ENCODE results near the gene ITGAV.

ITGAV gene

GRCh38 chr2:186612555-186613440 is 22.9 kb downstream of the ITGAV start:
- DNase-seq (ENCODE audit: low spot score): no peak

DNA sequence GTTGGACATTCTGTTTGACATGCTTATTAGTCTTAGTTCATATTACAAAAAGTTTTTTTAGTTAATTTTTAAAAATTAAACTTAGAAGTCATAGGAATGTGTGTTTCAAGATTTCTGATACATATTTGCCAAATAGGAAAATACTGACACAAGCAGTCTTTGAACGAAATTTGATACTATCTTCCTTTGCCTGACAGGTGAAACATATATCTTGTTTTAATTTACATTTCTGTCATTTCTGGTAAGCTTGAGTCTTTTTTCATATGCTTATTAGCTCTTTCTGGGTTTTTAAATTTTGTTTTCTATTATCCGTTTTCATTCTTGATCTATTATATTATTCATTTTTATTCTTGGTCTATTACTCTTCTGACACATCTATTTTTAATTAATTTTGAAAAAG is 24.5 kb downstream of the ITGAV start:
- no peak for DNase-seq (ENCODE audit: low spot score)

DNA sequence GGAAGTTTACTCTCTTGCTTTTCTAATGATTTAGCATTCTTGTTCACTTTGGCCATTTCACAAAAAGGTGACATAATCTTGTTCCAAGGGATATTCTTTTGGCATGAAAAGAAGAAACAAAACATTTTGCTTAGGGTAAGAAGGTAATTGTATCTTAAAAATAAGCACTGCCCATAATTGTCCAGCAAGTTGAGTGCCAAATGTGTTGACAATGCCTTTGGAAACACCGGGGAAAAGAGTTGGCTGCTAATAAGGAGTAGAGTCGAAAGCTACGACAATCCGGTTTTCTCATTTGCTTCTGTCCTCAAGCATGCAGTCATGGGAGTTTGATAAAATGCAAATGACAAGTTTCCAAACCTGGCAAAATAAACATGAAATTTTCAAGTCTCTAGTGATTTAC is 27.3 kb downstream of the ITGAV start:
- no peak for DNase-seq (ENCODE audit: low spot score)

DNA sequence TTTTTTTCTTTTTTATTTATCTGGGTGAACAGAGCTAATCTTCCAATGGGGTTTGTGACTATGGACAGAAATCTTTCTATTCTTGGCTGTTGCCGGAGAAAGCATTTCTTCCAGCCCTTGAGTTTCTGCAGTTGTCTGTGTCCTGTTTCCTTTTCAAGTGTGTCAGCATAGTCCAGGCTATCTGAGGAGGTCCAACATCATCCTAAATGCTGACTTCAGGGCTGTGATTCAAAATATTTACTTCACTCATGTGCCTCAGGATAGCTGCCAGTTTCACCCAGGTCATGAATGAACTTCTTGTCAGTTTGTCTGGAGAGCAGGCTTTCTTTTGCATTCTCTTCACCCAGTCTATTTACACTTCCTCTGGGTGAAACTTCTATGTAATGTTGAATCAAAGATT is 27.9 kb downstream of the ITGAV start:
- no peak for DNase-seq (ENCODE audit: low spot score)

DNA sequence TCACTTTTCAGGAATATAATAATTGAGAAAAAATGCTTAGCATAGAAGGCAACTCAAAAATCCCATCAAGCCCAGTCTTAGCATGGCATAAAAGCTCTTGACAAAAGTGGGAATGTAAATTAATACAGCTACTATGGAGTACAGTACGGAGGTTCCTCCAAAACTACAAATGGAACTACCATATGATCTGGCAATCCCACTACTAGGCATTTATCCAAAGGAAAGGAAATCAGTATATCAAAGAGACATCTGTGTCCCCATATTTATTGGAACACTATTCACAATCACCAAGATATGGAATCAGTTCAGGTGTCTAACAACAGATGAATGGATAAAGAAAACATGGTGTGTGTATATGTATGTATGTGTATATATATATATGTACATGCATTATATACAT is 28.8 kb downstream of the ITGAV start:
- DNase-seq (ENCODE audit: low spot score): no peak

- DNase-seq (ENCODE audit: low spot score): no peak
Observed at GRCh38 chr2:186623084-186623483, 33.2 kb downstream of the ITGAV start.

- DNase-seq (ENCODE audit: low spot score): no peak
Observed at GRCh38 chr2:186624276-186624675, 34.4 kb downstream of the ITGAV start.

- DNase-seq (ENCODE audit: low spot score): no peak
Observed at GRCh38 chr2:186629250-186629996, 39.6 kb downstream of the ITGAV start.

GRCh38 chr2:186632417-186632816 is 42.6 kb downstream of the ITGAV start:
- no peak for DNase-seq (ENCODE audit: low spot score)

GRCh38 chr2:186634701-186635100 is 44.8 kb downstream of the ITGAV start:
- DNase-seq (ENCODE audit: low spot score): no peak

- DNase-seq (ENCODE audit: low spot score): no peak
Observed at GRCh38 chr2:186636800-186637496, 47.1 kb downstream of the ITGAV start.

DNA sequence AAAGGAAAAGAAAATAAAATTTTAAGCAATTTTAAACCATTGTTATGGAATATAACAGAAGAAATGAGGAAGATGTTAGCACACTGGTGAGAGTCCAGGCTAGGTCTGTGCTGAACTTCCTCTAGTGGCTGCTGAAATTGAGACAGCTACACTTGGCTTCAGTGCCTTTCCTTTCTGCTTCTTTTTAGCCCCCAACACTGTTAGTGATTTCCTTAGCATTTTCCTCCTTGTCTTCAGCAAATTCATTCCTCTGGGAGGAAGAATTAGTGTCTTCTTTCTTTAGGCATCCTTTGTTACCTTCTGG is 47.6 kb downstream of the ITGAV start:
- no peak for DNase-seq (ENCODE audit: low spot score)

- DNase-seq (ENCODE audit: low spot score): no peak
Observed at GRCh38 chr2:186639939-186640338, 50.1 kb downstream of the ITGAV start.

GRCh38 chr2:186641132-186641806 is 51.4 kb downstream of the ITGAV start:
- DNase-seq (ENCODE audit: low spot score): no peak

DNA sequence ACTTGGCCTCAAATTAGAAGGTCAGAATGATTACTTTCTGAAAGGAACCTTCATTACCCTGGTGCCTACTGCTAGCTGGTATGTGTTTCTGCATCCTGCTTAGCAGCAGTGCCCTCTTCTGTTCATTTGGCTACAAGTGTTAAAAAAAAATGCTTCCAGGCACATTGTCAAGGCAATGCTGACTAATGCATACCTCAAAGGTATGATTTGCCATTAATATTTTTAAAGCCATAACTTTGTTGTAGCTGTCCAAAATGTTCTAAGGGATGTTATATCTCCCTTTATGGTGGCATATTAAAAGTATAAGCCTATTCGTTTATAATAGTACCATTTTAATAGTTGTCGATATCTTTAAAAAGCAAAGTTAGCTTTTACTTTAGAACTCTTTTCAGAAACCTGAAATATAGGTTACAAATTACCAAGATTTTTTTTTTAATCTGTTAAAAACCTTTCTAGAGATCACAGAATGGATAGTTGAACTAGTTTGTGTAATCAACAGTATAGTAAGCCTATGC is 52.0 kb downstream of the ITGAV start:
- peak; percentile 52 for DNase-seq (ENCODE audit: low spot score)

DNA sequence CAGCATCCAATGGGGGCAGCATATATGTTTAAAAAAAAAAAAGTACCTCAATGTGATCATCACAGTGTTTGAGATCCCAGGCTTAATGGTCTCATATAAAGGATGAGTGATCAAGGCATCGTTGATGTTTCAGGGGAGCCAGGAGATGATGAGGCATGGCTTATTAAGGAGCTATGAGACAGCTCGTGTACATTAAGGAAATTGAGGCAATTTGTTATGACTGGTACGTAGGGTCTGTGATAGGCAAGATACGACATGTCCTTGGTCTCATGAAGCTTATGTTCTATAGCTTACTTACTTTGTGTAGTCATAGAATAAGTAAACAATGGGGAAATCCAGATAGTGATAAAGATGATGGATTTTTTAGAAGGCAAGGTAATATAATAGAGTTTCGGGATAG is 54.9 kb downstream of the ITGAV start:
- no peak for DNase-seq (ENCODE audit: low spot score)

DNA sequence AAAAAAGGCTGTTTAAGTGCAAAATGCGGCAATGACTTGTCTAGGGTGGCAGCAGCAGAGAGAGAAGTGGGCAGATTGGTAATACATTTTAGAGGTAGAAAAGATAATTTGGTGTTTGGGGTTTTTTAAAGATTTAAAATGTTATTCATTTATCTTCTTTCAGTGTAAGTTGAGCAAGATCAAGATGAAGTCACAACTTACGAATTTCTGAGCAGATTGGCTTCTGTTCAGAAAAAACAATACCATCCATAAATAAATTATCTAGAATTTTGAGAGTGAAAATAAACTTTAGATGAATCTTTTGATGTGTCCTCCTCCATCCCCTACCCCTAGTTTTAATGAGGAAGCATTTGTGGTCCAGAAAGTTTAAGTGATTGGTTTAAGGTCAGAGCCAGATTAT is 56.1 kb downstream of the ITGAV start:
- DNase-seq (ENCODE audit: low spot score): no peak

DNA sequence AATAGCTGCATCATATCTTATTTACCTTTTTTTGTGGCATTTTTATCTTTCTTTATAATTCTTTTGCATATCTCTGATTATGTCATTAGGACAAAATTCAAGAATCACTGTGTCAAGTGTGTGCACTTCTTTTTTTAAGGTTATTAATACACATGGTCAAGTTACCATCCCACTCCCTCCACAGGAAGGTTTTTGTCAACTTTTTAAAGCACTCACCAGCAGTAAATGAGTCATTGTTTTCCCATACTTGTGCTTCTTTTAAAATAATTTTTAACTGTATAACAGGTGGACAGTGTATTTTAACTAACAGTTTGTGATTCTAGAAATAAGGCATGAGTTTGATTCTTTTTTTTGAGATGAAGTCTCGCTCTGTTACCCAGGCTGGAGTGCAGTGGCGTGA is 58.3 kb downstream of the ITGAV start:
- no peak for DNase-seq (ENCODE audit: low spot score)

DNA sequence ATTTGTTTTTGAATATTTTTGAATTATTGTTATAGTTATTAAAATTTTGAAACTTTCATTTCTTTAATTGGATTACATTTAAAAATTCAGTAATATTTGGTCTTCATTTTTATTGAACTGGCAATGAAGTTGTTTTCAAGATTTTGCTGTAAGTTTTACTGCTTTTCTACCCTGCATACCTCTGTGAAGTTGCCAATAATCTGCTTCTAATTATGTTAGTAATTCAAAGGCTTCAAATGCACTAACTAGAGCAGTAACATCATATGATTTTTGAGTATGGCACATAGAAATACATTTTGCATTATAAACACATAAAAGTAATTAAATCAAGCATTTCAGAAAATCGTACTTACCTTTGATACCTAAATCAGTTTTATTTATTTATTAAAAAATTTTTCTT is 63.7 kb downstream of the ITGAV start:
- no peak for DNase-seq (ENCODE audit: low spot score)

DNA sequence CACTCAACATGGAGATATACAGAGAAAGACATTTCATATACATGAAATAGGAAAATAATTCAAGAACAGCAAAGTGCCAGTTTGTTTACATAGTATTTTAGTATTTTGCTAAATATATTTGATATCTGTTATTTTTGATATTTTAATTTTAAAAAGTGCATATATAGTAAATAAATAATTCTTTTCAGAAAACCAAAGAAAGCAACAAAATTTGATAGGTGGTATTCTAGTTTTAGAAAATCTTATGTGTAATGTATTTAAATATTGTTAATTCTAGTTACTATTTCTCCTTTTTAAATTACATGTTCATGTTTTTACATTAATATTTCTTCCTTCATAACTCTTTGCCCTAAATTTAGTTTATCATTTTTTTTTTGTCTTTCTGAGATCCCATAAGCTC is 69.5 kb downstream of the ITGAV start:
- DNase-seq (ENCODE audit: low spot score): no peak

- no peak for DNase-seq (ENCODE audit: low spot score)
Observed at GRCh38 chr2:186664385-186665043, 74.7 kb downstream of the ITGAV start.

DNA sequence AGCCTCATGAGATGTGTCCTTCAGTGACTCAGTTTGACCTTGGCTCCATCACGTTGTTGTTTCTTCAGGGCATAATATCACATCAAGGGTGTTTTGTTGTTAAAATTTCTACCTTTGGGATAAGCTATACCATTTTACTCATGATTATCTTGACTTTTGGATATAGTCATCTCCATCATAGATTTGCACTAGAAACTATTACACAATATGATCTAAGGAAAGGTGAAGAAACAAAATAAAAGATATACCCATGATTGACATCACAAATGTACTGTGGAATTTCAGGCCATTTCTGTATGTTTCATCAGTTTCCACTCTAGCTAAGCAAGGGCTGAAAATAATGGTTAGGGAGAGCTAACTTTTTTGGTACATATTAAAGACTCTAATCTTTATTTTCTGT is 79.3 kb downstream of the ITGAV start:
- DNase-seq (ENCODE audit: low spot score): no peak
